ENCODE data around the gene DCLK1.

DNA sequence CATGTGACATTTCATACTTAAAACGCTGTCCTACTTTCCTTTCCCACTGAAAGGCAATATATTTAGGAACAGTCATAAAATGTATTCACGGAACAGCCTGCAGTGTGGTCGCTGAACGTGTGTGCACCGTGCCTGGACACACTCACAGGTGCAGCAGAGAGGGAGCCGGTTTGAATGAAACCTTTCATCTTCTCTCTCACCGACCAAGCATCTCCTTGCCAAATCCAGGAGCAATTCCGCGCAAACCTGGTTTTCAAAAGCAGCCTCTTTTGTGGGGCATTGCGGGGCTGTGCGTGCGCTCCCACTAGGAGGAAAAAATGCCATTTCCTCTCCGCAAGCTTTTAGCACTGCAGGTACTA, 1.0 kb downstream of the DCLK1 start:
- TF ChIP-seq POLR2A (IDR thresholded peaks at IDR 0.05) = no peak
- TF ChIP-seq, protein P1, sequence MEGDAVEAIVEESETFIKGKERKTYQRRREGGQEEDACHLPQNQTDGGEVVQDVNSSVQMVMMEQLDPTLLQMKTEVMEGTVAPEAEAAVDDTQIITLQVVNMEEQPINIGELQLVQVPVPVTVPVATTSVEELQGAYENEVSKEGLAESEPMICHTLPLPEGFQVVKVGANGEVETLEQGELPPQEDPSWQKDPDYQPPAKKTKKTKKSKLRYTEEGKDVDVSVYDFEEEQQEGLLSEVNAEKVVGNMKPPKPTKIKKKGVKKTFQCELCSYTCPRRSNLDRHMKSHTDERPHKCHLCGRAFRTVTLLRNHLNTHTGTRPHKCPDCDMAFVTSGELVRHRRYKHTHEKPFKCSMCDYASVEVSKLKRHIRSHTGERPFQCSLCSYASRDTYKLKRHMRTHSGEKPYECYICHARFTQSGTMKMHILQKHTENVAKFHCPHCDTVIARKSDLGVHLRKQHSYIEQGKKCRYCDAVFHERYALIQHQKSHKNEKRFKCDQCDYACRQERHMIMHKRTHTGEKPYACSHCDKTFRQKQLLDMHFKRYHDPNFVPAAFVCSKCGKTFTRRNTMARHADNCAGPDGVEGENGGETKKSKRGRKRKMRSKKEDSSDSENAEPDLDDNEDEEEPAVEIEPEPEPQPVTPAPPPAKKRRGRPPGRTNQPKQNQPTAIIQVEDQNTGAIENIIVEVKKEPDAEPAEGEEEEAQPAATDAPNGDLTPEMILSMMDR (IDR thresholded peaks at IDR 0.05) = no peak

Measured in adrenal gland (tissue), 5 donors.